GM12878 (cell line): ENCODE results near the gene UBALD2. TPM values are rescaled to one million over a fixed set of nuclear protein-coding genes. Genes with fewer than 3 reads are reported as not detected.

ENCODE experiments used
- ATAC-seq: fragments of 200-7000 bp; cut with Tn5 transposase; 3 replicates; pipeline ENCODE4 v1.9.1; 2020; ENCODE audit warnings: mild to moderate bottlenecking, moderate library complexity
- BruUV-seq: library from RNA; stranded (reverse); fragments of 400-500 nt; replicated peaks from 2 replicates; lab custom pipeline; 2021; lab: Mats Ljungman, UMichigan
- CTCF ChIA-PET: fragments of 300-600 bp; sonication (Branson Sonifier 250); formaldehyde crosslinking; extraction: SDS; loops from one replicate; lab custom pipeline; 2021; ENCODE audit warnings: inconsistent platforms; lab: Yijun Ruan, JAX
- POLR2A ChIA-PET: fragments of 350-600 bp; formaldehyde crosslinking; extraction: SDS; loops from one replicate; lab custom pipeline; 2021; ENCODE audit warnings: inconsistent platforms; lab: Charles Lee
- RAD21 ChIA-PET: fragments of 300-600 bp; sonication (Branson Sonifier 250); formaldehyde crosslinking; loops from one replicate; lab custom pipeline; 2023; ENCODE audit warnings: antibody characterized with exemption; ENCODE audit not compliant: unreplicated experiment; lab: Charles Lee
- SMC1A ChIA-PET: fragments of 300-600 bp; sonication (Branson Sonifier 250); formaldehyde crosslinking; loops from one replicate; lab custom pipeline; 2023; ENCODE audit not compliant: unreplicated experiment, uncharacterized antibody; lab: Charles Lee
- DNase-seq: peaks from one replicate; pipeline ENCODE4 v3.0.0-alpha.2; 2011; ENCODE audit warnings: low read depth, low spot score
- FAIRE-seq: peaks from 3 replicates; lab custom pipeline; 2011; peaks lifted over from hg19 to GRCh38; lab: Jason Lieb, UNC
- H2AFZ ChIP-seq: 2 replicates; pipeline ENCODE4 v1.6.0; 2011; ENCODE audit warnings: low read depth, low read length, control low read depth; ENCODE audit not compliant: control insufficient read depth
- H3K27ac ChIP-seq: 2 replicates; pipeline ENCODE4 v1.5.1; 2011; ENCODE audit warnings: control low read depth; ENCODE audit not compliant: control insufficient read depth, insufficient read depth
- H3K27me3 ChIP-seq, 2 experiments: replicated peaks in 1 of 2; 2 replicates each; pipeline versions ENCODE4 v1.6.0 to v1.6.1; 2011; ENCODE audit warnings: low read length in 1 of 2; ENCODE audit not compliant: control insufficient read depth in 2 of 2, insufficient read depth in 2 of 2
- H3K36me3 ChIP-seq, 2 experiments: 2 replicates each; pipeline ENCODE4 v1.5.1; 2011; ENCODE audit warnings: low read length in 1 of 2; ENCODE audit not compliant: control insufficient read depth in 2 of 2, insufficient read depth in 2 of 2
- H3K4me1 ChIP-seq: 2 replicates; pipeline ENCODE4 v1.6.1; 2011; ENCODE audit warnings: mild to moderate bottlenecking, low read length, moderate library complexity, mixed read lengths; ENCODE audit not compliant: control insufficient read depth, insufficient read depth
- H3K4me2 ChIP-seq: 2 replicates; pipeline ENCODE4 v1.6.0; 2011; ENCODE audit warnings: control low read depth; ENCODE audit not compliant: control insufficient read depth, insufficient read depth
- H3K4me3 ChIP-seq: fragments of 200-600 bp; sonication (generic); 2 replicates; pipeline ENCODE4 v1.5.1; 2016
- H3K79me2 ChIP-seq: 2 replicates; pipeline ENCODE4 v1.6.0; 2011; ENCODE audit warnings: low read length; ENCODE audit not compliant: control insufficient read depth, insufficient read depth
- H3K9ac ChIP-seq: 2 replicates; pipeline ENCODE4 v1.8.0; 2011; ENCODE audit warnings: low read length, control low read depth, mixed read lengths; ENCODE audit not compliant: control insufficient read depth, insufficient read depth
- H3K9me3 ChIP-seq: replicated peaks from 3 replicates; pipeline ENCODE4 v1.5.1; 2011; ENCODE audit warnings: mild to moderate bottlenecking, low read length; ENCODE audit not compliant: control insufficient read depth, insufficient read depth
- H4K20me1 ChIP-seq: 2 replicates; pipeline ENCODE4 v1.6.0; 2011; ENCODE audit not compliant: control insufficient read depth, insufficient read depth
- BRCA1 ChIP-seq: IDR thresholded peaks from 2 replicates; pipeline ENCODE4 v1.6.1; 2011; ENCODE audit warnings: low read depth, low read length, improper control_type of control experiment
- E4F1 ChIP-seq: fragments of 450-650 bp; IDR thresholded peaks from 2 replicates; pipeline ENCODE4 v1.6.1; 2018; ENCODE audit warnings: borderline replicate concordance, mild to moderate bottlenecking; ENCODE audit not compliant: partially characterized antibody
- EED ChIP-seq: sonication (generic); IDR thresholded peaks from 2 replicates; pipeline ENCODE4 v1.6.1; 2016; ENCODE audit warnings: antibody characterized with exemption, low read depth
- EZH2 ChIP-seq: IDR thresholded peaks from 2 replicates; pipeline ENCODE4 v1.6.1; 2012; ENCODE audit warnings: low read depth, mild to moderate bottlenecking, control low read depth, inconsistent platforms, low read length, borderline replicate concordance; ENCODE audit not compliant: control insufficient read depth
- FOS ChIP-seq: IDR thresholded peaks from 3 replicates; pipeline ENCODE4 v1.6.1; 2011; ENCODE audit warnings: borderline replicate concordance; ENCODE audit not compliant: insufficient read length; ENCODE audit errors: extremely low read depth
- IKZF2 ChIP-seq, 2 experiments: fragments of 450-650 bp; IDR thresholded peaks; 2 replicates each; pipeline ENCODE4 v1.6.1; 2017; ENCODE audit warnings: mild to moderate bottlenecking in 2 of 2, moderate library complexity in 2 of 2
- KAT2A ChIP-seq: conservative IDR thresholded peaks from 2 replicates; pipeline ENCODE4 v1.6.1; 2011; ENCODE audit warnings: low read depth, low read length; ENCODE audit not compliant: control insufficient read depth
- KLF5 ChIP-seq: fragments of 450-650 bp; IDR thresholded peaks from 2 replicates; pipeline ENCODE4 v1.6.1; 2014; ENCODE audit warnings: mild to moderate bottlenecking; ENCODE audit not compliant: partially characterized antibody
- NFIC ChIP-seq: IDR thresholded peaks from 2 replicates; pipeline ENCODE4 v1.6.1; 2012; ENCODE audit warnings: low read depth, mild to moderate bottlenecking, inconsistent platforms, low read length, moderate library complexity
- PAX8 ChIP-seq: fragments of 450-650 bp; IDR thresholded peaks from 2 replicates; pipeline ENCODE4 v1.6.1; 2017; ENCODE audit warnings: mild to moderate bottlenecking, moderate library complexity
- PBX3 ChIP-seq: IDR thresholded peaks from 2 replicates; pipeline ENCODE4 v1.6.1; 2011; ENCODE audit warnings: mild to moderate bottlenecking, low read depth, low read length, moderate library complexity; ENCODE audit not compliant: insufficient replicate concordance
- PKNOX1 ChIP-seq: fragments of 450-650 bp; IDR thresholded peaks from 2 replicates; pipeline ENCODE4 v1.6.1; 2016; ENCODE audit warnings: mild to moderate bottlenecking
- STAT1 ChIP-seq: fragments of 450-650 bp; conservative IDR thresholded peaks from 2 replicates; pipeline ENCODE4 v1.6.1; 2014; ENCODE audit warnings: antibody characterized with exemption, mild to moderate bottlenecking
- SUPT20H ChIP-seq: IDR thresholded peaks from 2 replicates; pipeline ENCODE4 v1.6.1; 2011; ENCODE audit warnings: low read depth, mild to moderate bottlenecking, low read length, moderate library complexity, borderline replicate concordance; ENCODE audit not compliant: control insufficient read depth
- TCF7 ChIP-seq: IDR thresholded peaks from 2 replicates; pipeline ENCODE4 v1.6.1; 2014; ENCODE audit warnings: antibody characterized with exemption, borderline replicate concordance
- ZBED1 ChIP-seq: IDR thresholded peaks from 2 replicates; pipeline ENCODE4 v1.6.1; 2016; ENCODE audit warnings: borderline replicate concordance
- ZSCAN29 ChIP-seq: fragments of 450-650 bp; IDR thresholded peaks from 2 replicates; pipeline ENCODE4 v1.6.1; 2017; ENCODE audit warnings: mild to moderate bottlenecking, moderate library complexity
- WGBS: methylation state at CpG from one replicate; pipeline ENCODE4 v1.1.6; 2016; ENCODE audit warnings: low lambda C conversion rate; ENCODE audit not compliant: insufficient replicate concordance, insufficient coverage; ENCODE audit errors: missing lambda C conversion rate; 5-methylcytosine and 5-hydroxymethylcytosine counted together
- in situ Hi-C: fragments of 300-500 bp; cut with MboI; formaldehyde crosslinking; loops from 9 replicates; pipeline ENCODE4 v1.14.3; 2018; ENCODE audit warnings: mixed read lengths
- intact Hi-C: fragments of 100-400 bp; cut with micrococcal nuclease; formaldehyde crosslinking; loops from one replicate; pipeline ENCODE4 v1.14.2; 2022; ENCODE audit not compliant: unreplicated experiment
- polyA plus RNA-seq, 11 experiments: library from polyadenylated mRNA; depleted of rRNA in 4 of 11; unstranded in 6 of 11; stranded (reverse) in 5 of 11; fragments of >200 nt; fragmentation: Nextera tagmentation in 4 of 11; fragmentation: Illumina TruSeq in 1 of 11; extraction: Ambion mirVana in 4 of 11; extraction: Trizol in 1 of 11; gene quantifications; 1 replicate in 1 of 11; 2 replicates in 10 of 11; pipeline versions ENCODE4 v1.2.1 to v1.2.3, GENCODE V29; 2011 to 2016; ENCODE audit warnings: inconsistent platforms in 2 of 11, missing spikeins in 2 of 11, low read depth in 1 of 11
- total RNA-seq, 4 experiments: library from RNA; depleted of rRNA in 3 of 4; stranded (reverse); fragments of >200 nt in 3 of 4; fragmentation: Illumina TruSeq in 1 of 4; extraction: Trizol in 1 of 4; gene quantifications; 2 replicates each; pipeline versions ENCODE4 v1.2.1 to v1.2.3, GENCODE V29; 2013 to 2021
- TF ChIP-seq, protein P1 (sequence below): fragments of 450-650 bp; IDR thresholded peaks from 2 replicates; pipeline ENCODE4 v1.6.1; 2017; ENCODE audit warnings: mild to moderate bottlenecking

UBALD2 gene
- total and polyA plus RNA-seq, 10 of the 15 experiments (the other 5 are each of a cell fraction or from before 2014, with no cell fraction given): 2.8 to 165 (median 20.6) TPM

DNA sequence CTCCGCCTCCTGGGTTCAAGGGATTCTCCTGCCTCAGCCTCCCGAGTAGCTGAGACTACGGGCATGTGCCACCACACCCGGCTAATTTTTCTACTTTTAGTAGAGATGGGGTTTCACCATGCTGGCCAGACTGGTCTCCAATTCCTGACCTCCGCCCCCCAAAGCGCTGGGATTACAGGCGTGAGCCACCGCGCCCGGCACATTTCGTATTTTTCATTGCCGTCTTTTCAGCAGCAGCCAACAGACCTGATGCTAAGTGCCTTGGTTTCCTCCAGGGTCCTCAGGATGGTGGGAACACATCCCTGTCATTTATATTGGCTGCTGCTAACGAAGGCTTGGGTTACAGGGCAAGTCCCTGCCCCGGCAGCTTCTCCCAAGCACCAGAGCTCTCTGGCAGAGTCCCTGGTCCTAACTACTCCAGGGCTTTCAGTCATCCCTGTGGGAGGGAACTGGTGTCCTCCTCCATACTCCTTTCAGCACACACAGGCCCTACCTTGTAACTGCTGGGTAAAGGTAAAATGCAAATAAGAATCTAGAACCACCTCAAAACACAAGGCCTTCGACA, 23.4 kb upstream of the UBALD2 start:
- H4K20me1 ChIP-seq: no peaks in the 10 kb centered on the region
- no peak for ATAC-seq
- WGBS: 93% methylated on average over 15 of the region's 15 CpGs
- no peak overlapping the region for H3K4me3 ChIP-seq
- no TSS peak for BruUV-seq
- RAD21 ChIA-PET: no interaction called here
- POLR2A ChIA-PET: interaction anchor here (16.9 kb wide), 1 partner anchor 24 kb away, joined by 341 read pairs; the partner anchor contains the start of gene UBALD2
- H3K27ac ChIP-seq: no peak overlapping the region
- intact Hi-C loops (no loop called here), in situ Hi-C loops (no loop called here)
- H3K79me2 ChIP-seq: no peaks in the 10 kb centered on the region
- no peaks in the 10 kb centered on the region for H3K9me3 ChIP-seq
- CTCF ChIA-PET: interaction anchor here (0.6 to 0.7 kb wide), 2 partner anchors 68 to 245 kb away, joined by 3 read pairs; no protein-coding TSS in a partner anchor
- FAIRE-seq: no peak
- no peak overlapping the region for H3K4me2 ChIP-seq
- no peak for TF ChIP-seq EED
- TF ChIP-seq TCF7: no peak
- TF ChIP-seq E4F1: no peak
- no peak for TF ChIP-seq PBX3
- no peak for TF ChIP-seq STAT1
- TF ChIP-seq KAT2A: no peak
- TF ChIP-seq ZSCAN29: no peak
- TF ChIP-seq FOS: no peak
- TF ChIP-seq, protein P1, sequence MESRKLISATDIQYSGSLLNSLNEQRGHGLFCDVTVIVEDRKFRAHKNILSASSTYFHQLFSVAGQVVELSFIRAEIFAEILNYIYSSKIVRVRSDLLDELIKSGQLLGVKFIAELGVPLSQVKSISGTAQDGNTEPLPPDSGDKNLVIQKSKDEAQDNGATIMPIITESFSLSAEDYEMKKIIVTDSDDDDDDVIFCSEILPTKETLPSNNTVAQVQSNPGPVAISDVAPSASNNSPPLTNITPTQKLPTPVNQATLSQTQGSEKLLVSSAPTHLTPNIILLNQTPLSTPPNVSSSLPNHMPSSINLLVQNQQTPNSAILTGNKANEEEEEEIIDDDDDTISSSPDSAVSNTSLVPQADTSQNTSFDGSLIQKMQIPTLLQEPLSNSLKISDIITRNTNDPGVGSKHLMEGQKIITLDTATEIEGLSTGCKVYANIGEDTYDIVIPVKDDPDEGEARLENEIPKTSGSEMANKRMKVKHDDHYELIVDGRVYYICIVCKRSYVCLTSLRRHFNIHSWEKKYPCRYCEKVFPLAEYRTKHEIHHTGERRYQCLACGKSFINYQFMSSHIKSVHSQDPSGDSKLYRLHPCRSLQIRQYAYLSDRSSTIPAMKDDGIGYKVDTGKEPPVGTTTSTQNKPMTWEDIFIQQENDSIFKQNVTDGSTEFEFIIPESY: no peak
- TF ChIP-seq SUPT20H: no peak
- no peak for TF ChIP-seq BRCA1
- no peak for TF ChIP-seq KLF5
- TF ChIP-seq PKNOX1: no peak
- TF ChIP-seq ZBED1: no peak
- no peak for TF ChIP-seq PAX8
- TF ChIP-seq EZH2: no peak
- TF ChIP-seq IKZF2 (IDR thresholded peaks at IDR 0.05): no peak
- no peak for TF ChIP-seq NFIC
- H2AFZ ChIP-seq: no peak overlapping the region
- H3K9ac ChIP-seq: no peak overlapping the region
- no peaks in the 10 kb centered on the region for H3K36me3 ChIP-seq
- SMC1A ChIA-PET: no interaction called here
- no peak for DNase-seq
- H3K4me1 ChIP-seq: peaks cover 27% of the 10 kb centered on the region
- H3K27me3 ChIP-seq: peaks cover 0 to 3% of the 10 kb centered on the region in 2 experiments; a peak in 2 of 4 replicates
